Stimulated activated CD4-positive, alpha-beta T cell treated with anti-CD3 and anti-CD28 coated beads, Interleukin-4, amount 100 ng/mL, for 48 hours (primary cell): ENCODE results near the gene NOP14.

Experiments used
- DNase-seq, 2 donors: peaks; one replicate each; pipeline ENCODE4 v3.0.0-alpha.2; 2020; ENCODE audit warnings: low read depth in 2 of 2

Gene NOP14

GRCh38 chr4:2914256-2915126 lies 48.7 kb downstream of the NOP14 start:
- DNase-seq: no peak

- no peak for DNase-seq
Observed at GRCh38 chr4:2913168-2913567, 50.0 kb downstream of the NOP14 start.

GRCh38 chr4:2911868-2912267 lies 51.3 kb downstream of the NOP14 start:
- no peak for DNase-seq

- DNase-seq: no peak
Observed at GRCh38 chr4:2910409-2910808, 52.8 kb downstream of the NOP14 start.

GRCh38 chr4:2909583-2909982 lies 53.6 kb downstream of the NOP14 start:
- DNase-seq: no peak

- DNase-seq: no peak
Observed at GRCh38 chr4:2908686-2909085, 54.5 kb downstream of the NOP14 start.

GRCh38 chr4:2907706-2908293 lies 55.4 kb downstream of the NOP14 start:
- DNase-seq: no peak

- DNase-seq: no peak
Observed at GRCh38 chr4:2907226-2907625, 56.0 kb downstream of the NOP14 start.

GRCh38 chr4:2906218-2906617 lies 57.0 kb downstream of the NOP14 start:
- DNase-seq: no peak

- DNase-seq: no peak
Observed at GRCh38 chr4:2905544-2905943, 57.7 kb downstream of the NOP14 start.

- no peak for DNase-seq
Observed at GRCh38 chr4:2902126-2902525, 61.1 kb downstream of the NOP14 start.

GRCh38 chr4:2901186-2901585 lies 62.0 kb downstream of the NOP14 start:
- no peak for DNase-seq

GRCh38 chr4:2900741-2901140 lies 62.5 kb downstream of the NOP14 start:
- no peak for DNase-seq

- DNase-seq: no peak
Observed at GRCh38 chr4:2898001-2898400, 65.2 kb downstream of the NOP14 start.

GRCh38 chr4:2893772-2894171 lies 69.4 kb downstream of the NOP14 start:
- no peak for DNase-seq

- DNase-seq: no peak
Observed at GRCh38 chr4:2891294-2891693, 71.9 kb downstream of the NOP14 start.

- DNase-seq: no peak
Observed at GRCh38 chr4:2888886-2889285, 74.3 kb downstream of the NOP14 start.
